ENCODE results near the gene CCNDBP1.
"Not testable (repeated sequence)": the region's sequence is repeated elsewhere in the genome, so short reads cannot be mapped to it uniquely, and the experiment has no call there.

The CCNDBP1 gene

DNA sequence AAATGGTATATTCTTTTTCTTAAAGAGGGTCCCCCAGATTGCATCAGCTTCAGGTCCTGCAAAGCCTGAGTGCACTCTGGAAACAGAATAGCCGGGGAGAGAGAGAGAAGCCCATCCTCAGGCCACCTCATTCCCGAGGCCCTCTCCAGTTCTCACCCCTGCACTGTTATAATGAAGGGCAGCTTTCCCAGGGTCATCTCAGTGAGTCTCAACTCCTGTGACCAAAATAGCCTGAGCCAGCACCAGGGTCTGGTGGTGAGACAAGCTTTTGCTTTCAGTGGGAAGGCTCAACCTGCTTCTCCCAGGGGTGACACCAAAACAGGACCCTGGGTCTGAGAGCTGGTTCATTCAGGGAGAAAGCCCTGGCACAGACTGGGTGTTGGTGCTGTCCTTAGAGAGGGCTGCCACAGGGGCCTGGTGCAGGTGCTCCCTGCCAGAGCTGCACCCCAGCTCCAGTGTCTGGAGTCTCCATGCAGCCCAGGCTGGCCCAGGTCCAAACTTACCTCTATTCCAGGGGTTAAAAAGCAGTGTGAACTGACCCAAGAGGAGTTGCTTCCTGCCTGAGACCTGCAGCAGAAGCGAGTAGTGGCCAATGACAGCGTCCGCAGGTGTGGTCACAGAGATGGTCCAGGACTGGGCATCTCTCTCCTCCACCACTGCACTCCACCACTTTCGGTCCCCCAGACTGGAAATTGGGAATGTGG is 29.5 kb downstream of the CCNDBP1 start:
- no peak for DNase-seq (ENCODE audit: low spot score)
- FAIRE-seq = no peak

DNA sequence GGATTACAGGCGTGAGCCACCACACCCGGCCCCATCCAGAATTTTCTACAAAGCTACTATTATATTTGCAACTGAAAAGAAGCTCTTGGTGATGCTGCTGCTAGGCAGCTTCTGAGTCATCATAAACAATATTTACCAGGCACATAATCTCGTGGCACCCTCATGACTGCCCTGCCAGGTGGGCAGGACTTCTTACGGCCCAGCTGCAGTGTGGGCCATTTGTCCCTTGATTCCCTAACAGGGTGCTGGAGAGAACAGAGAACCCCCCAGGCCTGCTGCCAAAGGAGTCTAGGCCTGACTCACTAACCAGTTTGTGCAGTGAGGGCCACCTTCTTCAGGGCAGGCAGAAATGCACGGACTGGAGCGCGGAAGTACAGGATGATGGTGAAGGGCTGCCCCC is 30.8 kb downstream of the CCNDBP1 start:
- DNase-seq (ENCODE audit: low spot score) (no peak), FAIRE-seq (no peak)

GRCh38 chr15:43218908-43219706 is 33.9 kb downstream of the CCNDBP1 start:
- DNase-seq (ENCODE audit: low spot score) (no peak), FAIRE-seq (no peak)

DNA sequence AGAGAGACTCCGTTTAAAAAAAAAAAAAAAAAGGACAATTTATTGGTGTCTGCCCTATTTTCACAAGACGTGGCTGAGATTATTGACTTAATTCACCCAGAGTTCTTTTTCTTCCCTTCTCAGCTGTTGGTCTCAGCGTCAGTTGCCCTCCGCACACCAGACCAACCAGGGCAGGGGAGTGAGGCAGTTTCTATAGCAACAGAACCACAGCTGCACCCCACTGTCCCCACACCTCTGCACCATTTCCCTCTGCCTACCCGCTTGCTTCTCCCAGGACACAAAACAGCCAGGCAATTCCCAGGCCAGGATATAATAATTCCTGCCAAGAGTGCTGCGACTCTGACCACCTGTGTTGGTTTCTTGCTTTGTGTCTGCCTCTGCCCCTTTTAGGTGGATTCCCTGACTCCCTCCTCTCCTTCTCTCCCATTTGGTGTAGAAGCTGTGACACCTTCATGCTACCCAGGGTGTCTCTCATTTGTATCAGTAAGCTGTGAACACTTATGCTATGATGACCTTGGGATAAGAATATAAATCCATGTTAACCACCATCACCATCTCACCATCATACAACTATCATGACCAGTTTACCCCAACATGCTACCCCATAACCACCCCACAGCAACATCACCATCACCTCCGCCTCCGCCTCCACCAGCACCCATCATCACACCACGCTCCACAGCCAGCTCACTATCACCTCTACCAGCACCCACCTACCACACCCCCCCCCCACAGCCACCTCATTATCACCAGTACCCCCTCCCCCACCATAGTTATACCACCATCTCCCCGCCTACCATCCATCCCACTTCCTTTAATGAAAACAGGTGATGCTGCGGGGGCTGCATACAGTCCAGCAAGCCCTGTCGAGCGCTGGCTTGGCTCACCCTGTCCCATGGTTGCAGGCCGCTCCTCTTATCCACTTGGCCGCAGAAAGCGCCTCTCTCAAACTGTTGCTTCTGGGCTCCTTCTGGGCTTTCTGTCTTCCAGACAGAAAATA is 35.0 kb downstream of the CCNDBP1 start:
- FAIRE-seq = no peak
- no peak for DNase-seq (ENCODE audit: low spot score)

DNA sequence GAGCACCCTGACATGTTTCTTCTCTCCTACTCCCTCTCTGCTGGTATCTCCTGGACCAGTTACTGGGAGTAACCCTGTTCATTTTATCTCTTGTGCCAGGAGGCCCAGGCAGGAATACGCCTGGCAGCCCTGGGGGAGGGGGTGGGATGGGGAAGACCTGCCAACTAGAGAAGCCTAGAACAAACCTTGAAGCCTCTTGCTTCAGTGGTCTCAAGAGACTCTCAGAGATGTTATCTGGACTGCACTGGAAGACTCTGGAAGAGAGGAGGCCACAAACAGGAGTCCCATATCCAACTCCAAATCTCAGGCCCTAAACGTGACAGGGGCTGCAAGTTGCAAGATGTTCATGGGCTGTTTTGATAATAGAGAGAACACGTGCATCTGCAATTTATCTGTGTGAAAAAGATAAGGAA is 35.8 kb downstream of the CCNDBP1 start, which contains the start of gene EPB42:
Gene EPB42 (minus strand): TSS at position 28 of the 413 bp plus-strand sequence. CDS start 193 bp downstream, outside the sequence.
- no peak for DNase-seq (ENCODE audit: low spot score)
- no peak for FAIRE-seq

DNA sequence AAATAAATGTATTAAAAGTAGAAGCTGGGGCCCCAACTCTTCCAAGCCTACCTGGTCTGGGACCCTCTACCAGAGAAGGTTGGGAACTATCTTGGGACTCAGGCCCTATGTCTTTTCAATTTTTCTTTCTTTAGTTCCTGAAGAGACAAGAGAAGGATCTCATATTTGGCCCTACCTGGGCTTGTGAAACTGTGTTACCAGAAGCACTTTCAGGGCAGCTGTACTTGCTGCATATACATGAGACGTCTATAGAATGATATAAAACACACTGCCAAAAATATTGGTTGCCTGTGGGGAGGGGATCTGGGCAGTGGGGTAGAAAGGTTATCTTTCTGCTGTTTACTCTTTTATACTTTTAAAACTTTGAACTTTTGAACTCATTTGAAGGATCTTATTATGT is 36.2 kb downstream of the CCNDBP1 start:
- FAIRE-seq (no peak), DNase-seq (ENCODE audit: low spot score) (no peak)

- FAIRE-seq (no peak), DNase-seq (ENCODE audit: low spot score) (peak; percentile 67)
These were observed 40.2 kb downstream of the CCNDBP1 start for GRCh38 chr15:43225201-43225949.

GRCh38 chr15:43225950-43226255 is 40.7 kb downstream of the CCNDBP1 start:
- not testable (repeated sequence) for DNase-seq (ENCODE audit: low spot score); FAIRE-seq

- DNase-seq (ENCODE audit: low spot score) (no peak), FAIRE-seq (no peak)
These were observed 41.5 kb downstream of the CCNDBP1 start for GRCh38 chr15:43226436-43227305.

GRCh38 chr15:43229977-43230376 is 44.8 kb downstream of the CCNDBP1 start:
- no peak for FAIRE-seq

GRCh38 chr15:43230640-43231115 is 45.5 kb downstream of the CCNDBP1 start:
- DNase-seq (ENCODE audit: low spot score) (no peak), FAIRE-seq (no peak)

More at GRCh38 chr15:43229977-43230376, 44.8 kb downstream of the CCNDBP1 start:
- no peak for DNase-seq (ENCODE audit: low spot score)

GRCh38 chr15:43232289-43232874 is 47.2 kb downstream of the CCNDBP1 start:
- FAIRE-seq = no peak
- DNase-seq (ENCODE audit: low spot score) = no peak

DNA sequence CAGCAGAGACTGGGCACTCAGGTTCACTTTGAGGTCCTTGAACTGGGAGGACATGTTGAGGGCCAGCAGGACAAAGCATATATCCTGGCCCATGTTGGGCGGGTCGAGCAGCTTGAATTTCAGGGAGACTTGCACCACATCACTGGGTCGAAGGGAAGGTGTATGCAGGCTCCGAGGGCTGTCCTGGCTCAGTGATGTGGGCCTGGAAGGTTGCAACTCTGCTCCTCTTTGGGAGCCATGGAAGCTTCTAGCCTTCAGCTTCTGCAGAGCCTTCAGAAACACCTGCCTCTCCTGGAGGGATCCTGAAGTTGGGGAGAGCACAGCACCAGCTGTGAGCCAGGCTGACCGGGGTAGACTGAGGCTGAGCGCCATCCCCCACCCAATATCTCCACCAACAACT is 50.3 kb downstream of the CCNDBP1 start:
- no peak for DNase-seq (ENCODE audit: low spot score)
- FAIRE-seq = no peak

GRCh38 chr15:43237842-43238470 is 52.8 kb downstream of the CCNDBP1 start:
- no peak for DNase-seq (ENCODE audit: low spot score)
- FAIRE-seq = no peak

DNA sequence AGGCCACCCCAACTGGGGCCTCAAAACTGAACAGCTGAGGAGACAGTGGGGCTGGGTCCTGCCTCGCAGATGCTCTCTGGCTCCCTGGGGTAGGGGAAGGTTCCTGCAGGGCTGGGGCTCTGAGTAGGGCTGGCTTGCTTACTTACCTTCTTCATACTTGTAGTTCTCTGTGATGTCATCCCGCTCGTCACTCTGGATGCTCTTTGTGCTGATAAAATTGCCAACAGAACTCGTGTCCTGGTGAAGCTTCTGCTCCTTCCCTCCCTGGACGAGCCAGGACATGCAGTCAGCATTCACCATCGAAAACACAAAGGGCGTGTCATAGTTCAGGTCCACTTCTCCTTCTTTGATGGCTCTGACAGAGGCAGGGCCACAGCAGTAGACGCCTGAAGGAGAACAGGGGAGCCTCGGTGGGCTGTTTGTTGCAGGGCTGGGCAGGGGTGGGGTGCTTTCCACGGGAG is 53.5 kb downstream of the CCNDBP1 start:
- FAIRE-seq = no peak
- no peak for DNase-seq (ENCODE audit: low spot score)

DNA sequence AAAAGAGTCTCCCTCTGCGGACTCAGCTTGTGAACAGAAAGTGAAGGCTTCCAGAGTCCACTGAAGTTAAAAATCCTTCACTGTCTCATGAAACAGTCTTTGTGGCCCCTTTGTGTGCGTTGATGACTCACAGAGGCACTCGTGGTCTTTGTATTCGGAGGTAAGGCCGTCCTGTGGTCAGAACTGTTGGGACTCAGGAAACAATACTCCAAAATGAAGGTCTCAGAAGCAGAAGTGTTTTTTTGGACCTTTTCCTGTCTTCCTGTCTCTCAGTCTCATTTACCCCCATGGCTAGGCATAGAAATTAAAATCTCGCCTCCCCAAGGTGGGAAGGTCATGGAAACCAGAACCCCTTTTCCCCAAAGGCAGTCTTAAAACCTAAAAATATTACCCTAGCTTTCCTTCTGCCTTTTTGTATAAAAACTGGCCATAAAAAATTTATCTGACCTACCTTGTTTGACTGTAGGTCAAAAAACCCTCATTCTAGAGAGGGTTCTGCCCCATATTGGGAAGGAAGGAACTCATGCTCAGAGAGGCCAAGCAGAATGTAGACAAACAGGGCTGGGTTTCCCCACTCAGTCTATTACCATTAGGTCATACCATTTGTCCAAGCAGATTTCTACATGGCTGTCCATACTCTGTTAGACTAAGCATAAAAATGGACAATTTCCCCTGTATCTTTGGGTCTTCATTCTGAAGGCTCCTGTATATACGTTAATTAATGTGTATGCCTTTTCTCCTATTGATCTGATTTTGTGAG is 54.7 kb downstream of the CCNDBP1 start:
- no peak for FAIRE-seq
- DNase-seq (ENCODE audit: low spot score) = peak; percentile 75

DNA sequence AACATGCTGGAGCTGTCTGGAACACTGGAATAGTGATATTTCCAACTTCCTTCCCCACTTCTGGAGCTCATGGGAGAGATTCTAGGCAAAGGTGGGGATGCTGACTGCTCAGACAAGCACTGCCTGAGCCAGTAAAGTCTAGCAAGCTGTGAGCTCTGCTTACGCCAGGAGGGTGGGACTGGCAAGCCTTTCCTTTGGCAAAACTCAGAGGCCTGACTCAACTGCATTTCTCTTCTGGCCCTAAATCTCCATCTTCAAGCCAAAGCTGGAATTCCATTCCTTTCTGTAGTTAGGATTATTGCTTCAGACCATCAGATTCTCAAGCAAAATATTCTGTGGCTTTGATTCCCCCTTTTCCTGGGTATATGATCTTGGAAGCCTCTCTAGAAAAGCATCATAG is 55.9 kb downstream of the CCNDBP1 start:
- FAIRE-seq (no peak), DNase-seq (ENCODE audit: low spot score) (no peak)

DNA sequence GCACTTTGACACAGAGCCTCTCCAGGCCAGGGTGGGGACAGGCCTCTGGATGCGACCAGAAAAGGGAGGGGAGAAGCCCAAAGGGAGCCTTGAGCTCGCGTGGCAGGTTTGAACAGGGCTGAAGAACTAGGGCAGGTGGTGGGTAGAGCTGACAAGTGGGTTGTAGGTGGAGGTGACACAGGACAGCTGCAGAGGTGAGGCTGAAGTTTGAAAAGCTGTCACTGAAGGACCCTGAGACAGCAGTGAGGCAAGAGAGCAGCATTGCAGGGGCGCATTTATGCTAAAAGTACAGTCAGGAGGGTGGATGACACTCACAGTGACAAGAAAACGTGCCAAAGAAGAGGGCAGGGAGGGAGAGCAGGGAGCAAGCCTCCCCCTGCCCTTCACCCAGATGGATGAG is 57.4 kb downstream of the CCNDBP1 start:
- DNase-seq (ENCODE audit: low spot score) = no peak
- FAIRE-seq = no peak
